Tibial nerve (tissue), 4 donors: ENCODE results near the gene GRB10.

Experiments used
- CTCF ChIP-seq, 5 experiments: fragments of 200-600 bp in 3 of 5; fragments of 450-650 bp in 2 of 5; sonication (generic) in 3 of 5; IDR thresholded peaks; one replicate each; pipeline ENCODE4 v1.5.1; 2016 to 2019; ENCODE audit warnings: antibody characterized with exemption in 5 of 5, mild to moderate bottlenecking in 3 of 5, moderate library complexity in 2 of 5
- EP300 ChIP-seq, 2 donors: sonication (generic); formaldehyde crosslinking; IDR thresholded peaks; one replicate each; pipeline ENCODE4 v1.6.1; 2017; ENCODE audit warnings: antibody characterized with exemption in 2 of 2, mild to moderate bottlenecking in 1 of 2
- POLR2A ChIP-seq, 2 donors: fragments of 450-650 bp; IDR thresholded peaks; one replicate each; pipeline ENCODE4 v1.6.1; 2017; ENCODE audit warnings: antibody characterized with exemption in 2 of 2, mild to moderate bottlenecking in 2 of 2, moderate library complexity in 2 of 2

DNA sequence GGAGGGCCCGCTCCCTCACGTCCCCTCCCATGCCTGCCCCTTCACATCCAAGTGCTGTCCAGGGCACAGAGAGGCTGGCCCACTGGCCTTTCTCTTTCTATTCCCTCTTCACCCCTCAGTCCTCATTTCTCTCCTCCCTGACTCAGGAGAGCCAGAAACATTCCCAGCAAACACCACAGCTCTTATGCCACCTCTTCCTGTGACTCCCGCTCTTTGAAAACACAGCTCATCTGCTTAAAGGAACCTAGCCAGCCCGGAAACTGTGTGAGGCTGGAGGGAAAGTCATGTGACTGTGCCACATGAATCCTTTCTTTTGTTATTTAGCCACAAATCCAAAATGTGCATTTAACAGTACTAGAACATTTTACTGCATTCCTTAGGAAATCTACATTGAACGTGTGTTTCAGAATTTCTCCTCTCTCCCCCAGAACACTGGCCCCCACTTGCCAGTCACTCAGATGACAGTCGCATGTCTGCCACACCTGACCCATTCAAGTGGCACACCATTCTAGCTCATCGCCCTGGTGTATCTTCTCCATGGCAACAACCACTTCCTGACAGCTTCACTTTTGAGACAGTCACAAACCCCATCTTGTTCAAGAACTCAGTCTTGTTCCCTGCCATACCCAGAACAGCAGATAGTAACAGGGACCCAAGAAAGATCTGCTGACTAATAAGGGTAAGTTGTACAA is 42.8 kb downstream of the GRB10 start:
- no peak for TF ChIP-seq EP300 (IDR thresholded peaks at IDR 0.05)
- TF ChIP-seq POLR2A (IDR thresholded peaks at IDR 0.05) = no peak
- TF ChIP-seq CTCF (IDR thresholded peaks at IDR 0.05) = no peak
